ENCODE results near the gene PAX6.

GRCh38 chr11:31786996-31787685, 24.0 kb downstream of the PAX6 start:
- TF ChIP-seq EP300 (IDR thresholded peaks at IDR 0.05) (no peak), CTCF (IDR thresholded peaks at IDR 0.05) (no peak)
